NT2/D1 (cell line): ENCODE data around the gene GRM7.

Experiments used
- SUZ12 ChIP-seq: IDR thresholded peaks from 2 replicates; pipeline ENCODE4 v1.6.1; 2011; ENCODE audit not compliant: insufficient read length, insufficient read depth; ENCODE audit errors: extremely low read depth
- YY1 ChIP-seq: IDR thresholded peaks from 2 replicates; pipeline ENCODE4 v1.6.1; 2011; ENCODE audit not compliant: insufficient read length, insufficient read depth
- ZNF274 ChIP-seq: IDR thresholded peaks from 2 replicates; pipeline ENCODE4 v1.6.1; 2011; ENCODE audit warnings: mild to moderate bottlenecking, low read depth, low read length

DNA sequence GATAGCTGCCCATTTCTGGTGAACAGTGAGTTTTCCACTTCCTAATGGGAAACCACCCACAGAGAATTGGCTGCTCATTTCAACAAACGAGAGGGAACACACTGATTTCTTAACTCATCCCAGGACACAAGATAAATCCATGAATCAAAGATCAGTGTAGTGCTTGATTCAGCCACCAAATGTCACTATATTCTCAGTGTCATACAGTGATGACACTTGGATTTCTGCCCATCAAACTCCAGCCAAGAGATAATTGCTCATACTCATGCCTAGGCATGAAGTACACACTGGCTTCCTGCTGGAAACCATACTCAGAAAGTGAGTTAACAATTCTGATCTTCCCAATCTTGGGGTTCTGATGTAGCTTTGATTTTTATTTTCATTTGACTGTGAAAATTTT, 35.4 kb upstream of the GRM7 start:
- TF ChIP-seq SUZ12 (no peak), ZNF274 (no peak), YY1 (no peak)
